Right lung (tissue), 5 donors: ENCODE data around the gene LAPTM5. TPM values are rescaled to one million over a fixed set of nuclear protein-coding genes. Genes with fewer than 3 reads are reported as not detected.
A peak's percentile ranks its signal among the peaks of the same experiment; 100 is the strongest.

Experiments used
- DNase-seq, 2 donors: peaks; one replicate each; pipeline ENCODE4 v3.0.0-alpha.2; 2013
- polyA plus RNA-seq, 5 donors: library from polyadenylated mRNA; unstranded; fragments of 120-200 nt; gene quantifications; one replicate each; pipeline versions ENCODE4 v1.2.1 to v1.2.3, GENCODE V29; 2013; ENCODE audit warnings: inconsistent platforms in 1 of 5, low replicate concordance in 1 of 5; ENCODE audit not compliant: insufficient read length in 5 of 5, insufficient read depth in 1 of 5

LAPTM5 gene
- polyA plus RNA-seq, 5 donors = 24.7 to 29.7 (median 25.4) TPM

DNA sequence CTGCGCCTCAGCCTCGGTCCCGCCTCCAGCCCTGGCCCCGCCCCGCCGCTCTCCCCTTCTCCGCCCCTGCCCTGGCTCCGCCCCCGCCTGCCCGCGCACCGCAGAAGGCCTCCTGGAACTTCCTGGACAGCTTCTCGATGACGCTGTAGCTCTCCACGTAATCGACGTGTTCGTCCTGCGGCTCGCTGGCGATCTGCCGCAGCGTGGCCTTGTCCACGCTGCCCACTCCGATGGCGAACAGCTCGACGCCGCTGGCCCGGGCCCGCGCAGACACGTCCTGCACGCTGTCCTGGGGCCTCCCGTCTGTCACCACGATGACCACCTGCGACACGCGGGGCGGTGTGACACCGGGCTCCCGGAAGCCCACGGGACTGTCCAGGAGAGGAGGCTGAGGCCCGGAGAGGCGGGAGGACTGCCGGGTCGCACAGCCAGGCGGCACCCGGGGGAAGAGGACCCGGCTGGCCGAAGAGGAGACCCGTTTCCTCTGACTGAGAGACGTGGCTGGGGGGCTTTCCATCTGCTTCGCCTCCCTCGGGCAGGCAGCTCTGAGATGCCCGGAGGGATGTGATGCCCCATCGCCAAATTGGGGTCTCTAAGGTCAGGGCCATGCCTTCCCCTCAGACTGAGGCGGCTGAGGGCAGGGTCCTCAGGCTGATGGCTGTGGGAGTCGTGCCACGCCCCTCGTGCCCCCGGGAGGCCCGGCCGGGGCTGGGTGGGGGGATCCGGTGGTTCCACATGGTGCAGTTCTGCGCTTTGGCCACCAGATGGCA, 38.8 kb downstream of the LAPTM5 start:
- peak; percentile 95 for DNase-seq

DNA sequence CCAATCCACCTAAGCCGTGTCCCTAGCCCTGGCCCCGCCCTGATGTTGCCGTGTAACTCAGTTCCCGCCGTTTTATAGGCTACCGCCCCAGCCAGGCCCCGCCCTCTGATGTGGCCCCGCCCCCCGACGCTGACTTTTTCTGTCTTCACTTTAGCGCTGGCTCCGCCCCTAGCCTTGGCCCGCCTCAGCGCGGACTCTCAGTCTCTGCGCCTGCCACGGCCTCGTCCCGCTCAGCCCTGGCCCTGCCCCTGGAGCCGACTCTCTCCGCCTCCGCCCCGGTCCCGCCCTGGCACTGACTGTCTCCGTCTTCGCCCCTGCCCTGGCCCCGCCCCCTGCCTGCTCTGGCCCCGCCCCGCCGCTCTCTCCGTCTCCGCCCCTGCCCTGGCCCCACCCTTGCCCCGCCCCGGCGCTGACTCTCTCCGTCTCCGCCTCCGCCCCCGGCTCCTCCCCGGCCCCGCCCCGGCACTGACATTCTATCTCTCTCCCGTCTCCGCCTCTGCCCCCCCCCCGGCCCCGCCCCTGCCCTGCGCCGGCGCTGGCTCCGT, 39.4 kb downstream of the LAPTM5 start:
- peak; percentile 94 for DNase-seq

DNA sequence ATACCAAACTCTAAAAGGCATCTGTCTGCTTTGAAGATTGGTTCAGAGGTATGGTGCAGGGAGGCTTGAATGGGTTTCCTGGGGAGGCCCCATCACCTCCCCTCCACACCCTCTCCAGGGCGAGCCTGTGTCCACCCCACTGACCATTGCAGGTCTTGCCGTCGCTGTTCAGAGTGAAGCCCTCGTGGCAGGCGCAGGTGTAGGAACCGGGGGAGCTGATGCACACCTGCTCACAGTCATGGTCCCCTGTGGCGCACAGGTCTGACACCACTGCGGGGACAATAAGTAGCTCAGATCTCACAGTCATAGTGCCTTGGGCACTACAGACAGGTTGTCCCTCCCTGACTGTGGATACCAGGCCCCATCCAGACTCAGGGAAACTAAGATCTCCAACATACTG, 40.9 kb downstream of the LAPTM5 start:
- no peak for DNase-seq

DNA sequence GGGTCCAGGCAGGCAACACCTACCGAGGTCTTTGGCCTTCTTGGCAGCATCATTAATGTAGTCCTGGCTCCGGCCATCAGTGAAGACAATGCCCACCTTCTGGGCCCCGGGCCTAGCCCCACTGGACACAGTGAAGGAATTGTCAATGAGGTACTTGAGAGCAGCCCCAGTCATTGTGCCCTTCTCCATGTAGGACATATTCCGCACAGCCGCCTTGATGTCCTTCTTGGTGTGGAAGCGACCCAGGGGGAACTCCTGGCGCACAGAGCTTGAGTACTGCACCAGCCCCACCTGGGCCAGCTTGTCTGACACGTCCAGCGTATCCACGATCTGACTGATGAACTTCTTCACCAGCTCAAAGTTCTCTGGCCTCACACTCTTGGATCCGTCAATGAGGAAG, 41.7 kb downstream of the LAPTM5 start:
- DNase-seq = no peak

DNA sequence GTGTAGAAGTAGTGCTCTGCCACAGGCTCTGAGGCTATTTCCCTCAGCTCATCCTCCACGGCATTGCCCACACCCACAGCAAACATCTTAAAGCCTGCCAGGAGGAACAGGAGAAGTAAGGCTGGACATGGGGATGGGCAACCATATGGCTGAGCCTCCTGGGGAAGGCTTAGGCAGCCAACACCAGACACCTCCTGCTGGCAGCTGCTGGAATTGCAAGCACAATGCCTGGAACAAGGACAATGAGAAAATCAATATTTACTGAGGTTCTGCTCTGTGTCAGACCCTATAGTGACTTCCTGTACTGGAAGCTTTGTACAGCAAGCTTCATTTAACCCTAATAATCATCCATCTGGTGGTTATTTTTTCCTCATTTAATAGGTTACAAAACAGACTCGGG, 42.4 kb downstream of the LAPTM5 start:
- no peak for DNase-seq

DNA sequence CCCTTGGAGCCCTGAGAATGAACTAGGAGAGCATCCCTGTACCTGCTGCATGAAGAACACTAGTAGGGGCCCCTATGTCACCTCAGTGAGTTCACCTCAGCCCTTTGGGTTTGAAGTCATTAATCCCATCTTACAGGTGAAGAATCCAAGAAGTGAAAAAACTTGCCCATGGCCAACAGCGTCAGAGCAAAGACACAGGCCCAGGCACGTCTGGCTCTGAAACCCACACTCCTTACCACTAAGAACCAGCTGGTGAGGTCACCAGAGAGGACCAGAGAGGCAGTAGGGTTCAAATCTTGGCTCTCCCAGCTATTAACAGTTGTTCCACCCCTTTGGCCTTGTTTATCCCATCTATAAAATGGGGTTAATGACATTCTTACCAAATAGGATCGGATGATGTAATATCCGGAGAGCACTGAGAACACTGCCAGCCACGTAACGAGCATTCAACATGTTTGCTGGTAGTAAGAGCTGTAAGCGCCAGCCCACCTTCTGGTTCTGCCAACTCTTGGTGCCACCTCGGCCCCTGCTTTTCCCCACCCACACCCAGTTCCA, 43.0 kb downstream of the LAPTM5 start:
- no peak for DNase-seq

DNA sequence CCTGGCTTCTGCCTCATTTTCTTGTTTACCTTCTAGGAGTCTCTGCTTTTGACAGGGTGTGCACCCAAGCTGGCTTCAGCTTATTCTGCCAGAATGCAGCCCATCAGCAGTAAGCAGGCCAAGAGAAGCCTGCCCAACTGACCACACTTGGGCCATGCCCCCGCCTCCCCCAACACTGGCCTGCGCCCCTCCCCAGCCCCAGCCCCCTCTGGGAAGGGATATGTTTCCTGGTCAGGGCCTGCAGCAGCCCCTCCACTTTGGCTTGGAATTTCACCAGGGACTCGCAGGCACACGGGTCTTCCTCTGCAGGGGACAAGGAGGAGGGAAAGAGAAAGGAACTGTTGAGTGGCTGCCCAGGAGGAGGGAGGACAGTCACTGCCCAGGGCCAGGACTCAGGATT, 43.5 kb downstream of the LAPTM5 start:
- no peak for DNase-seq

DNA sequence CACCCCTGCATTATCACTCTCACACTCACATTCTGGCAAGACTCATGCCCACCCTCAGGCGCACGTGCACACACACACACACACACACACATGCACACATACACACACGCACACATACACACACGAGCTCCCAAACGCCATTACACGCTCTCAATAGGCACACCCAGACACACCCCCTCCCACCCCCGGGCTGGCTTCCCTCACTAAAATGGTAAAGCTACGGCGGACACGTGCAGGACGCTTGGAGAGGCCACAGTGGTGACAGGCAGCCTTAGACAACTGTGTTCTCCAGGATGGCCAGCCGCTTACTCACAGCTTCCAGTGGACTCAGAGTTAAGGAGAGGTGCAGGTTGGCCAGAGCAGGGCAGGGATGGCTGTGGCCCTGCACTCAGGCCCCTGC, 44.3 kb downstream of the LAPTM5 start:
- DNase-seq = no peak

DNA sequence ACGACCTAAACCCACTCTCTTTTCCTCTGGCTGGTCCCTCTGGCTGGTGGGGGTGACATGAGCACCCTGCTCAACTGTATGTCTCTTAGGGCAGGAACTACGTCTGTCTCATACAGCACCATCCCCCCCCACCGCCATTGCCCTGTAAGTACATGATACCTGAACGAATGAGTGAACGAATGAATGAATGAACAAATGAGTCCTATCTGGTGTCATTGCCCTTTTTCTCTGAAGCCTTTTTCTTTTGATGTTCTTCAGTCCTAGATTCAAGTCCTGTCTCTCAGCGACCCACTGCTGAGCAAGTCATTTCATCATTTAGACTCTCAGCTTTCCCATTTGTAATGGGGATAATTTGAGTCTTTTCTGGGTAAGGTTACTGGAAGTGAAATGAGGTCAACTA, 45.0 kb downstream of the LAPTM5 start:
- no peak for DNase-seq

DNA sequence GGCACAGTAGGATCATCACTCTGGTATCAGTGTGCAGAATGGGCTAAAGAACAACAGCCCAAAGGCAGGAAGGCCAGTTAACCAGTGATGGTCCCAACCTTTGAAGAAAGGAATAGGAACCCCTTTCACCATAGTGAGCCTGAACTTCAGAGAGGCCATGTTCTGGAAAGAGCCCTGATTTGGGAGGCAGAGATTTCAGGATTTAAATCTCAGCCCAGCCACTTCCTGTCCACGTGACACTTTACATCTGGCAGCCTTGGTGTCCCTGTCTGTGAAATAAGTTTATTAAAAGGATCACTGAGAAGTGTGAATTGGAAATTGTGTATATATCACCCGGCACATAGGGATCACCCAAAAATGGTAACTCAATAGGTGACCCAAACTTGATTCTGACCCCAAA, 47.2 kb downstream of the LAPTM5 start:
- DNase-seq = no peak

DNA sequence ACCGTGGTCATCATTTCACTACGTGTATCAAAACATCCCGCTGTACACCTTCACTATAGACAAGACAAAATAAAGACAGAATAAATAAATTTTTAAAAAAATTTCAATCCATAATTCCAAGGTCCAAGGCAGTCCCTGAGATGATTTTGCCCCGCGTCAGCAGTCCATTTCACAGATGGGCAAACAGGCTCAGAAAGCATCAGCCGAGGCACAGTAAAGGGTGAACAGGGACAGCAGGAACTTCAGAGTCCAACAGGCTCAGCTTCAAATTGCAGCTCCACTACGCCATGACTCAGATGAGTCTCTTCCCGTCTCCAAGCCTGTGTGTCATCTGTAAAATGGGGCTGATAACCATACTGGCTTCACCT, 49.2 kb downstream of the LAPTM5 start:
- no peak for DNase-seq

DNA sequence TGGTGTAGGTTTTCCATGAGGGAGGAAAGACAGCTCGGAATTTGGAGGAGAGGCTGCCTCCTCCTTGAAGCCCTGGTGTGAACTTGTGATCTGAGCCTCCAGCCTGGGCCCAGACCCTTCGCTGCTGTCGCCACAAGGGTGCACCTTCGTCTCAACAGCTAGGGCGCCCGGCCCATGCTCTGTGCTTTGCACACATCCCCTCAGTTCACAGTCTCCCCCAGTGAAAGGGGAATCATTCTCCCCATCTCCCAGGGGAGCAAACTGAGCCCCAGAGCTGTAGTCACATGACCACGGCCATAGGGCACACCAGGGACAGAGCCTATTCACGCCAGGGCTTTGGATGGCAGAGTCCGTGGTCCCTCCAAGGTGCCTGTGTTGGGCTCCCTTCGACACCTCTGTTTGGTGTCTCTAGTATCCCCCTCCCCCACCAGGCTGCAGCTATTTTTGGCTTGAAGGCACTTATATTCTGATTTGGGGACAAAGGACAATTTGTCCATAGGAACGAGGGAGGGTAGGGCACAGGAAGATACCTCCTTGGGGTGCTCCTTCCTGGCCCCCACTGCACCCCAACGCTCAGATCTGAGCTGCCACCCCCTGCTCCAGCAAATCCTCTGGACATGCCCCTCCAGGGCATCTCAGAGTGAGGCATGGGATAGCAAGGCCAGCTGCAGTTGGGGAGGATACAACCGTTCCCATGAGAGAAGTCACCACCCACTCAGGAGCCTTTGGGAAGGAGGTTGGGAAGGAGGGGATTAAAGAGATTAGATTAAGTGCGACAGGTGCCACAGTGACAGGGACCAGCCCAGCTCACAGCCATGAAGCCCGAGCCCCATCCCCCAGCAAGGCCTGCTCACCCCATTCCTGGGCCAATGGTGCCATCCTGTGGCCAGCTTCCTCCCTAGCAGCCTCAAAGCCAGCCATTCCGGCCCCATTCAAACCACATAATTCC, 49.9 kb downstream of the LAPTM5 start:
- DNase-seq = peak in 1 of 2 donors; percentile 64

DNA sequence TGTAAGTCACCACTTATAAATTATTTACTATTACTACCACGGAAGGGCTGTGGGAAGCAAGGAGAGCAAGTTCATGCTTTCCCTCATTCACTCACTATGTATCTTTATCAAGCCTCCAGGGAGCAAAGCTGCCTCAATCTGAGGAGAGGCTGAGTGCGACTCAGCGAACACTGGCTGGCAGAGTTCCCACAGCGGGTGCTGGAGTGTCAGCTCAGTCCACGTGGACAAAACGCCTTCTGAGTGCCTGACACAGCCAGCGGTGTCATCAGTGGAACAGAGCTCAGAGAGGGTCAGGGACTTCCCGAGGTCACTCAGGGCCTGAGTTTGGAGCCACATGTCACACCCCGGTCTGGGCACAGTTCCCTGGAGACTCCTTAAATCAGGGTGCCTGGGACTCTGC, 51.0 kb downstream of the LAPTM5 start:
- DNase-seq = no peak

DNA sequence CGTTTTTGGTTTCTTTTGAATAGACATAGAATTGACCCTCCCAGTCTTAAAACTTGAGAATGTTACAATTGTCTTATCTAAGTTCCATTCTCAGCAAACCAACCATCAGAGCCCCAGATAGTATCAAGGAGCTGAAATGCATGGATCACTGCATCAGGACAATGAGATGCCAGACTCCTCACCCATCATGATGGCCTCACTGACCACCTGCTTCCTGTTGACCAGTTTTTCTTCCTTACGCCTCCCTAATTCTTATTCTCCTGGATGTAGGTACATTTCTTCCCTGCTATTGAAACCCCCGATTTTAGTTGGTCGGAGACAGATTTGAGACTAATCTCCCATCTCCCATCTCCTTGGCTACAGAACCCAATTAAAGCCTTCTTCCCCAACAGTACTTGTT, 51.9 kb downstream of the LAPTM5 start:
- no peak for DNase-seq

DNA sequence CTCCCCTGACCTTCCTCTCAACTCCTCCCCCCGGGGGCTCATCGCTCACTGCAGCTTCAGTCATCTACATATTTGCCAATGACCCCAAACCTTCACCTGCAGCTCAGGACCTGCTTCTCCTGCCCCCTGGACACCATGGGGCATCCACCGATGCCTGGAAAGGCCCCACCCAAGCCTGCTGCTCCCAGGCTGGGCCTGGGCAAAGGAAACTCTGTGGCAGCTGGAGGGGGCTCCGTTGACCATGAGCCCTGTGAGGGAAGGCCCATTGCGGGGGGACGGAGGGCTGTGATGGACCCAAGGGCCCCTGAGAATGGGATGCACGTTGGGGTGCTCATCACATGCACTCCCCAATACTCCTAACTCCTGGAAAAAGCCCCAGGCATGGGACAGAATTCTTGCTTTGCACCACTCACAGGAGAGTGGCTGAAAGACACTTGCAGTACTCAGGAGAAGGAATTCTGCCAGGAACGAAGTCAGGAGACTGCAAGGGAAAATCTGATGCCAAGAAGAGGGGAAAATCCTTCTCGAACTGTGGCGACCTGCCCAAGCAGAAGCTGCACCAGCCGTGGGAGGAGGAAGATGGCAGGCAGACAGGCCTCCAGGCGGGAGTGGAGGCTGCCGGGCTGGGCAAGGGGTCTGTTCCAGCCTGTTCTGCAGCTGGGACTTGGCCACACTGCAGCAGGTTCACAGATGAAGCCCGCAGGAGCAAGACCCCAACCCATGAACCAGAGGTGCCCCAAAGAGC, 52.6 kb downstream of the LAPTM5 start:
- no peak for DNase-seq

DNA sequence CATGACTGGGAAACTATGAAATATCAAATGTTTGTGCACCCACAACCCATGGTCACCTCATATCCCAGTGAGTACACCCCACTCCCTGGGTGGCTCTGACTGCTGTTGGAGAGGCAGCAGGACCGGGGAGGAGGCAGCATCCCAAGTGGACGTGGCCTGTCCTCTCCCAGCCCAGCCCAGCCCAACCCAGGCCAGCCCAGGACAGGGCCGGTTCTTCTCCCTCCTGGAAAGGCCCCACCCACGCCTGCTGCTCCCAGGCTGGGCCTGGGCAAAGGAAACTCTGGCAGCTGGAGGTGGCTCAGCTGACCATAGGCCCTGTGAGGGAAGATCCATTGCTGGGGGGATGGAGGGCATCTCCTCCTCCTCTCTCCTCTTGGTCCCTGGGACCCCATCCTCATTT, 53.3 kb downstream of the LAPTM5 start:
- DNase-seq = no peak

DNA sequence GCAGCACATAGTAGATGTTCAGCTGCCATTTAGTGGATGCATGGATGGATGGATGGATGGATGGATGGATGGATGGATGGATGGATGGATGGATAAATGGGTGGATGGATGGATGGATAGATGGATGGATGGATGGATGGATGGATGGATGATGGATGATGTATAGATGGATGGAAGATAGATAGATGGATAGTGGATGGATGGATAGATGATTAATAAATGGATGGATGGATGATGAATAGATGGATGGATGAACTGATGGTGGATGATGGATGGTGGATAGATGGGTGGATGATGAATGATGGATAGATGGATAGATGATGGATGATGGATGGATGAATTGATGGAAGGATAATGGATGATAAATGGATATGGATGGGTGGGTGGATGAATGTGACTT, 54.8 kb downstream of the LAPTM5 start:
- DNase-seq = no peak

DNA sequence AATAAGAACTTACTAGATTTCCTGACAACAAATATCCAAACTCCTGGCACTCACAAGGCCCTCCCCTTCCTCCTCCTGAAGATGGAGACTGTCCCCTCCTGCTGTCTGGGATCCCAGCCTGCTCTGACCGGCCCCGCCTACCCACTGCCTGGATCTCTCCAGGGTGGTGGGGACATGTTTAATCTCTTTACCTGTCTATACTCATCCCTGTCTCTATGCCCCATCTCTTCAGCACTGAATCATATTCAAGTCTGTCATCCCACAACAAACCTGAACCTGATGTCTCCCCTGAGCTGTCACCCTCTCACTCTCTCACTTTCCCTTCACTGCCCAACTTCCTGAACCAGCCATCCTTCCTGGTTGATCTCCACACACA, 56.3 kb downstream of the LAPTM5 start:
- DNase-seq = no peak

DNA sequence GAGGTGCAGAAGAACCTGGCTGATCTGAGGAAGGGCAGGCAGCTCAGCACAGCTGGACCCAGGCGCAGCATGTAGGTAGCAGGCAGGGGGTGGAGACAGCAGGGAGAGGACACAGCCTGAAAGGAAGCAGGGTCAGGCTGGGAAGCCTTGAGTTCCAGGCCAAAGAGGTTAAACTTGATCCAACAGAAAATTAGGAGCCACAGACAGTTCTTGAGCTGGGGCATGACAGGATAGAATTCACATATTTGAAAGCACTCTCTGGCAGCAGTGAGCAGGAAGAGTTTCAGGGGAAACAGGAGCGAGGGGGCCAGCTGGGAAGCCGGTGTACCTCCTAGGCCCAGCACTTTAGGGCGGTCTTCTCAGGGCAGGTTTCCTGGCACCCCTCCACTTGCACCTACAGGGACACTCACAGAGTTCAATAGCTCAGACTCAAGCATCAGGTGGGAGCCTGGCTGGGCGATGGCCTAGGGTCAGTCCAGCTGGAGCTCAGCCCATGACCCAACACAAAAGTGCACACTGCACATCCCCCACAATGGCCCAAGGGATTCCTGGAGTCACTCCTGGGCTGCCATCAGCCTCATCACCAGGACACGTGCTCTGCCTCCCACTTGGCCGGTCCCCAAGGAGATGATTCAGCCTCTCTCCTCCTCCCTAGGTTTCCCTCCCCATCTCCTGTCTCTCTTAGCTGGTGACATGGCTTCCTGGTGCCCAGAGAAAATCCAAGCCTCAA, 56.9 kb downstream of the LAPTM5 start:
- no peak for DNase-seq

DNA sequence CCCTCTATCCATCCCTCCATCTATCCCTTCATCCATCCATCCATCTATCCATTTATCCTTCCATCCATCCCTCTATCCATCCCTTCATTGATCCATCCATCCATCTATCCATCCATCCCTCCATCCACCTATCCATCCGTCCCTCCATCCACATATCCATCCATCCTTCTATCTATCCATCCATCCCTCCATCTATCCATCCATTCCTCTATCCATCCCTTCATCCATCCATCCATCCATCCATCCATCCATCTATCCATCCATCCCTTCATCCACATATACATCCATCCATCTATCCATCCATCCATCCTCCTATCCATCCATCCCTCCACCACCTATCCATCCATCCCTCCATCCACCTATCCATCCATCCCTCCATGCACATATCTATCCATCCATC, 57.8 kb downstream of the LAPTM5 start:
- DNase-seq = no peak

DNA sequence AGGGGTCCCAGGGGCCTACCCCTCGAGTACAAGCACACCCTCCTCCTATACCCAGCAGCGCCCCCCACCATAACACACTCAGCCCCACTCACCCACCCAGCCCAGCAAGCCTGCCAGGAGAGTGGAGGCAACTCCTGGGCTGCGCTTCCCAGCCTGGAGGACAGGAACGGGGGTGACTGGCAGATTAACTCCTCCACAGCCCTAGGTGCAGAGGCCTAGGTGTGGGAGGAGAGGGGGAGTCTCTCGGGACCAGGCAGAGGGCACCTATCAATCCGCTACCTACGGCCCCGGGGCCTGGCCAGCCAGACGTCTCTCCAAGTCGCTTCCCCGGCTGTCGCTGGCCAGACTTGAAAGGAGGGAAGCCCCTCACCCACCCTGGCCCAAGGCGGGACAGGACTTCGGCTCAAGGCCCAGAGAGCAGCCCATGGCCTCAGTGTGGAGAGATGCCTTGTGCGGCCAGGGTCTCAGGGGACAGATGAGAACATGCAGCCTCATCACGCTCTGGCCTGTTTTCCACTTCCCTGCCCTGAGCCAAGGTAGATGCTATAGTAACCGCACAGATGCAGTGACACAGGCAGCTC, 59.1 kb downstream of the LAPTM5 start:
- no peak for DNase-seq
